Muscle layer of colon (tissue), 2 donors: Measurements from ENCODE around the gene ALG6.
"Not testable (repeated sequence)": the region's sequence is repeated elsewhere in the genome, so short reads cannot be mapped to it uniquely, and the experiment has no call there.

ENCODE experiments used
- H3K27ac ChIP-seq: one replicate; pipeline ENCODE4 v1.7.0; 2013; ENCODE audit warnings: low read depth, mild to moderate bottlenecking, low read length, moderate library complexity
- H3K27me3 ChIP-seq, 2 donors: one replicate each; pipeline ENCODE4 v1.7.0; 2013; ENCODE audit warnings: low read length in 2 of 2, mild to moderate bottlenecking in 2 of 2; ENCODE audit not compliant: insufficient read depth in 2 of 2, control insufficient read depth in 1 of 2
- H3K36me3 ChIP-seq: one replicate; pipeline ENCODE4 v1.7.0; 2013; ENCODE audit warnings: mild to moderate bottlenecking, low read length; ENCODE audit not compliant: insufficient read depth
- H3K4me1 ChIP-seq: one replicate; pipeline ENCODE4 v1.7.0; 2013; ENCODE audit warnings: mild to moderate bottlenecking, low read length; ENCODE audit not compliant: insufficient read depth
- H3K4me3 ChIP-seq, 2 donors: one replicate each; pipeline ENCODE4 v1.7.0; 2013; ENCODE audit warnings: low read length in 2 of 2, low read depth in 1 of 2, mild to moderate bottlenecking in 1 of 2, moderate library complexity in 1 of 2
- H3K9ac ChIP-seq: one replicate; pipeline ENCODE4 v1.7.0; 2013; ENCODE audit warnings: low read length
- H3K9me3 ChIP-seq: one replicate; pipeline ENCODE4 v1.7.0; 2013; ENCODE audit warnings: mild to moderate bottlenecking, low read length
- donor health status: abdominal sarcoma.
- donor health status: Adenocarcinoma of cecum.

ALG6 gene

GRCh38 chr1:63466181-63466580 is 98.8 kb downstream of the ALG6 start:
- no peaks in the 10 kb centered on the region for H3K27me3 ChIP-seq
- no peaks in the 10 kb centered on the region for H3K36me3 ChIP-seq
- H3K27ac ChIP-seq: no peak overlapping the region
- H3K9ac ChIP-seq: no peak overlapping the region
- H3K9me3 ChIP-seq: peaks cover 5% of the 10 kb centered on the region
- H3K4me3 ChIP-seq: no peak overlapping the region
- no peaks in the 10 kb centered on the region for H3K4me1 ChIP-seq

GRCh38 chr1:63466759-63467158 is 99.3 kb downstream of the ALG6 start:
- Histone ChIP-seq H3K9me3 (peaks cover 1% of the 10 kb centered on the region), H3K27me3 (no peaks in the 10 kb centered on the region), H3K36me3 (no peaks in the 10 kb centered on the region), H3K27ac (no peak overlapping the region), H3K4me1 (no peaks in the 10 kb centered on the region), H3K4me3 (no peak overlapping the region), H3K9ac (no peak overlapping the region)

- H3K4me3 ChIP-seq, H3K36me3 ChIP-seq, H3K9me3 ChIP-seq, H3K9ac ChIP-seq, H3K27ac ChIP-seq, H3K4me1 ChIP-seq, H3K27me3 ChIP-seq: not testable (repeated sequence)
These were observed 101.3 kb downstream of the ALG6 start for GRCh38 chr1:63468683-63469082.

- no peaks in the 10 kb centered on the region for H3K36me3 ChIP-seq
- H3K9ac ChIP-seq: no peak overlapping the region
- H3K9me3 ChIP-seq: no peaks in the 10 kb centered on the region
- H3K27ac ChIP-seq: no peak overlapping the region
- H3K4me3 ChIP-seq: no peak overlapping the region
- H3K4me1 ChIP-seq: no peaks in the 10 kb centered on the region
- H3K27me3 ChIP-seq: no peaks in the 10 kb centered on the region
These were observed 108.3 kb downstream of the ALG6 start for GRCh38 chr1:63475761-63476160.

GRCh38 chr1:63480057-63480456 is 112.6 kb downstream of the ALG6 start:
- Histone ChIP-seq H3K4me3 (no peak overlapping the region), H3K27me3 (no peaks in the 10 kb centered on the region), H3K27ac (no peak overlapping the region), H3K4me1 (no peaks in the 10 kb centered on the region), H3K9ac (no peak overlapping the region), H3K9me3 (no peaks in the 10 kb centered on the region), H3K36me3 (no peaks in the 10 kb centered on the region)

- no peak overlapping the region for H3K4me3 ChIP-seq
- H3K36me3 ChIP-seq: no peaks in the 10 kb centered on the region
- H3K9ac ChIP-seq: no peak overlapping the region
- no peak overlapping the region for H3K27ac ChIP-seq
- H3K4me1 ChIP-seq: peaks cover 12% of the 10 kb centered on the region
- no peaks in the 10 kb centered on the region for H3K27me3 ChIP-seq
- no peaks in the 10 kb centered on the region for H3K9me3 ChIP-seq
These were observed 119.2 kb downstream of the ALG6 start for GRCh38 chr1:63486629-63487028.

GRCh38 chr1:63487336-63488065 is 120.1 kb downstream of the ALG6 start:
- Histone ChIP-seq H3K9ac (no peak overlapping the region), H3K9me3 (no peaks in the 10 kb centered on the region), H3K27me3 (no peaks in the 10 kb centered on the region), H3K4me1 (peaks cover 12% of the 10 kb centered on the region), H3K27ac (no peak overlapping the region), H3K36me3 (no peaks in the 10 kb centered on the region), H3K4me3 (no peak overlapping the region)
